Muscle layer of duodenum (tissue), 2 donors: ENCODE measurements around the gene MX2.

ENCODE experiments used
- H3K27ac ChIP-seq: one replicate; pipeline ENCODE4 v1.7.0; 2013; ENCODE audit warnings: mild to moderate bottlenecking, low read length
- H3K27me3 ChIP-seq: one replicate; pipeline ENCODE4 v1.7.0; 2013; ENCODE audit warnings: low read depth, mild to moderate bottlenecking, control low read depth, low read length
- H3K36me3 ChIP-seq, 2 donors: one replicate each; pipeline ENCODE4 v1.7.0; 2013; ENCODE audit warnings: low read length in 2 of 2, control low read depth in 1 of 2, mild to moderate bottlenecking in 1 of 2; ENCODE audit not compliant: insufficient read depth in 2 of 2, control insufficient read depth in 1 of 2
- H3K4me1 ChIP-seq, 2 donors: one replicate each; pipeline ENCODE4 v1.7.0; 2013; ENCODE audit warnings: low read length in 2 of 2, mild to moderate bottlenecking in 2 of 2, control low read depth in 1 of 2, moderate library complexity in 1 of 2; ENCODE audit not compliant: insufficient read depth in 2 of 2, control insufficient read depth in 1 of 2
- H3K4me3 ChIP-seq, 2 donors: one replicate each; pipeline ENCODE4 v1.7.0; 2013; ENCODE audit warnings: low read length in 2 of 2, low read depth in 1 of 2, mild to moderate bottlenecking in 1 of 2
- H3K9me3 ChIP-seq, 2 donors: one replicate each; pipeline ENCODE4 v1.7.0; 2013; ENCODE audit warnings: low read length in 2 of 2, control low read depth in 1 of 2, mild to moderate bottlenecking in 1 of 2; ENCODE audit not compliant: control insufficient read depth in 1 of 2
- donor health status: healthy.

Gene MX2

GRCh38 chr21:41322496-41323382 is 39.1 kb upstream of the MX2 start:
- Histone ChIP-seq H3K9me3 (no peaks in the 10 kb centered on the region), H3K36me3 (no peaks in the 10 kb centered on the region), H3K4me1 (no peaks in the 10 kb centered on the region), H3K4me3 (no peak overlapping the region), H3K27ac (no peak overlapping the region), H3K27me3 (no peaks in the 10 kb centered on the region)

- no peaks in the 10 kb centered on the region for H3K27me3 ChIP-seq
- no peaks in the 10 kb centered on the region for H3K36me3 ChIP-seq
- no peaks in the 10 kb centered on the region for H3K4me1 ChIP-seq
- H3K9me3 ChIP-seq: no peaks in the 10 kb centered on the region
- no peak overlapping the region for H3K27ac ChIP-seq
- H3K4me3 ChIP-seq: no peak overlapping the region
Observed at GRCh38 chr21:41325138-41325912, 36.5 kb upstream of the MX2 start.

GRCh38 chr21:41326414-41327080 is 35.3 kb upstream of the MX2 start:
- H3K36me3 ChIP-seq: no peaks in the 10 kb centered on the region
- H3K27ac ChIP-seq: no peak overlapping the region
- no peaks in the 10 kb centered on the region for H3K9me3 ChIP-seq
- no peaks in the 10 kb centered on the region for H3K4me1 ChIP-seq
- H3K27me3 ChIP-seq: no peaks in the 10 kb centered on the region
- no peak overlapping the region for H3K4me3 ChIP-seq

- H3K36me3 ChIP-seq: no peaks in the 10 kb centered on the region
Observed at GRCh38 chr21:41327753-41328152, 34.1 kb upstream of the MX2 start.

GRCh38 chr21:41328660-41329607 is 32.9 kb upstream of the MX2 start:
- Histone ChIP-seq H3K27me3 (no peaks in the 10 kb centered on the region), H3K36me3 (no peaks in the 10 kb centered on the region), H3K9me3 (peaks cover 0 to 3% of the 10 kb centered on the region in 2 donors), H3K4me3 (no peak overlapping the region), H3K27ac (no peak overlapping the region), H3K4me1 (no peaks in the 10 kb centered on the region)

More at GRCh38 chr21:41327753-41328152, 34.1 kb upstream of the MX2 start:
- no peaks in the 10 kb centered on the region for H3K9me3 ChIP-seq
- no peak overlapping the region for H3K4me3 ChIP-seq
- no peak overlapping the region for H3K27ac ChIP-seq
- H3K27me3 ChIP-seq: no peaks in the 10 kb centered on the region
- H3K4me1 ChIP-seq: no peaks in the 10 kb centered on the region

GRCh38 chr21:41333752-41334151 is 28.1 kb upstream of the MX2 start:
- no peaks in the 10 kb centered on the region for H3K27me3 ChIP-seq
- H3K9me3 ChIP-seq: peaks cover 0 to 13% of the 10 kb centered on the region in 2 donors
- H3K4me1 ChIP-seq: no peaks in the 10 kb centered on the region
- no peak overlapping the region for H3K27ac ChIP-seq
- no peaks in the 10 kb centered on the region for H3K36me3 ChIP-seq
- no peak overlapping the region for H3K4me3 ChIP-seq

GRCh38 chr21:41337515-41337914 is 24.3 kb upstream of the MX2 start:
- Histone ChIP-seq H3K36me3 (no peaks in the 10 kb centered on the region), H3K9me3 (peaks cover 0 to 13% of the 10 kb centered on the region in 2 donors), H3K27me3 (no peaks in the 10 kb centered on the region), H3K4me3 (no peak overlapping the region), H3K4me1 (no peaks in the 10 kb centered on the region), H3K27ac (no peak overlapping the region)

GRCh38 chr21:41338455-41338854 is 23.4 kb upstream of the MX2 start:
- H3K27me3 ChIP-seq: no peaks in the 10 kb centered on the region
- H3K9me3 ChIP-seq: peaks cover 0 to 13% of the 10 kb centered on the region in 2 donors
- no peak overlapping the region for H3K27ac ChIP-seq
- H3K36me3 ChIP-seq: no peaks in the 10 kb centered on the region
- H3K4me1 ChIP-seq: no peaks in the 10 kb centered on the region
- H3K4me3 ChIP-seq: no peak overlapping the region

- Histone ChIP-seq H3K4me1 (no peaks in the 10 kb centered on the region), H3K9me3 (no peaks in the 10 kb centered on the region), H3K27ac (no peak overlapping the region), H3K36me3 (no peaks in the 10 kb centered on the region), H3K4me3 (no peak overlapping the region), H3K27me3 (no peaks in the 10 kb centered on the region)
Observed at GRCh38 chr21:41342035-41342434, 19.8 kb upstream of the MX2 start.

- Histone ChIP-seq H3K9me3 (no peaks in the 10 kb centered on the region), H3K4me3 (no peak overlapping the region), H3K27ac (no peak overlapping the region), H3K4me1 (no peaks in the 10 kb centered on the region), H3K27me3 (no peaks in the 10 kb centered on the region), H3K36me3 (no peaks in the 10 kb centered on the region)
Observed at GRCh38 chr21:41344146-41344545, 17.7 kb upstream of the MX2 start.
